Neutrophil (primary cell): ENCODE data around the gene COL13A1.

ENCODE experiments used
- H3K27ac ChIP-seq: fragments of 200-600 bp; sonication (generic); 2 replicates; pipeline ENCODE4 v1.5.1; 2016; ENCODE audit warnings: mild to moderate bottlenecking, moderate library complexity
- H3K27me3 ChIP-seq: fragments of 200-600 bp; sonication (generic); 2 replicates; pipeline ENCODE4 v1.6.0; 2016; ENCODE audit warnings: mild to moderate bottlenecking
- H3K36me3 ChIP-seq: fragments of 200-600 bp; sonication (generic); 2 replicates; pipeline ENCODE4 v1.5.1; 2017
- H3K4me1 ChIP-seq, 2 experiments: fragments of 200-600 bp in 1 of 2; sonication (generic) in 1 of 2; 1 replicate in 1 of 2; 2 replicates in 1 of 2; pipeline versions ENCODE4 v1.5.1 to v1.6.1; 2013 to 2016; ENCODE audit warnings: low read depth in 1 of 2, low read length in 1 of 2, mild to moderate bottlenecking in 1 of 2, moderate library complexity in 1 of 2; ENCODE audit not compliant: control insufficient read depth in 1 of 2, insufficient read depth in 1 of 2
- H3K4me3 ChIP-seq, 2 experiments: fragments of 200-600 bp in 1 of 2; sonication (generic) in 1 of 2; 1 replicate in 1 of 2; 2 replicates in 1 of 2; pipeline ENCODE4 v1.5.1; 2013 to 2016; ENCODE audit warnings: low read depth in 1 of 2, low read length in 1 of 2, mild to moderate bottlenecking in 1 of 2, moderate library complexity in 1 of 2
- H3K9me3 ChIP-seq: fragments of 200-600 bp; sonication (generic); 2 replicates; pipeline ENCODE4 v1.5.1; 2016
- CTCF ChIP-seq: fragments of 200-600 bp; sonication (generic); IDR thresholded peaks from 2 replicates; pipeline ENCODE4 v1.5.1; 2016; ENCODE audit warnings: antibody characterized with exemption

COL13A1 gene

GRCh38 chr10:69758310-69758728, 43.4 kb upstream of the COL13A1 start:
- no peak for TF ChIP-seq CTCF
- no peak overlapping the region for H3K4me3 ChIP-seq
- no peaks in the 10 kb centered on the region for H3K9me3 ChIP-seq
- peaks cover 6% of the 10 kb centered on the region for H3K27me3 ChIP-seq
- H3K36me3 ChIP-seq: no peaks in the 10 kb centered on the region
- no peaks in the 10 kb centered on the region for H3K4me1 ChIP-seq
- no peak overlapping the region for H3K27ac ChIP-seq

GRCh38 chr10:69759641-69760040, 42.1 kb upstream of the COL13A1 start:
- Histone ChIP-seq H3K36me3 (no peaks in the 10 kb centered on the region), H3K4me1 (no peaks in the 10 kb centered on the region)
- TF ChIP-seq CTCF: no peak

GRCh38 chr10:69760072-69760471, 41.6 kb upstream of the COL13A1 start:
- no peak for TF ChIP-seq CTCF
- H3K27me3 ChIP-seq: peaks cover 16% of the 10 kb centered on the region
- H3K4me1 ChIP-seq: no peaks in the 10 kb centered on the region
- H3K27ac ChIP-seq: no peak overlapping the region
- H3K9me3 ChIP-seq: no peaks in the 10 kb centered on the region
- no peaks in the 10 kb centered on the region for H3K36me3 ChIP-seq
- H3K4me3 ChIP-seq: no peak overlapping the region

More at GRCh38 chr10:69759641-69760040, 42.1 kb upstream of the COL13A1 start:
- H3K9me3 ChIP-seq: no peaks in the 10 kb centered on the region
- H3K27me3 ChIP-seq: peaks cover 12% of the 10 kb centered on the region
- no peak overlapping the region for H3K4me3 ChIP-seq
- no peak overlapping the region for H3K27ac ChIP-seq

- H3K27ac ChIP-seq: no peak overlapping the region
- peaks cover 16% of the 10 kb centered on the region for H3K27me3 ChIP-seq
- H3K4me3 ChIP-seq: no peak overlapping the region
- H3K4me1 ChIP-seq: no peaks in the 10 kb centered on the region
- no peaks in the 10 kb centered on the region for H3K36me3 ChIP-seq
- no peak for TF ChIP-seq CTCF
- H3K9me3 ChIP-seq: no peaks in the 10 kb centered on the region
Measured at GRCh38 chr10:69761320-69761719, 40.4 kb upstream of the COL13A1 start.

- Histone ChIP-seq H3K36me3 (no peaks in the 10 kb centered on the region), H3K4me1 (no peaks in the 10 kb centered on the region), H3K9me3 (no peaks in the 10 kb centered on the region), H3K4me3 (no peak overlapping the region), H3K27me3 (peaks cover 13% of the 10 kb centered on the region), H3K27ac (no peak overlapping the region)
- TF ChIP-seq CTCF: no peak
Measured at GRCh38 chr10:69766161-69766910, 35.4 kb upstream of the COL13A1 start.
